ENCODE measurements around the gene MAFG. TPM values are rescaled to one million over a fixed set of nuclear protein-coding genes. Genes with fewer than 3 reads are reported as not detected.

The MAFG gene
- polyA plus RNA-seq, 1 donor (not counting 4 experiments of a cell fraction or from before 2014, with no cell fraction given) = 8.3 TPM

DNA sequence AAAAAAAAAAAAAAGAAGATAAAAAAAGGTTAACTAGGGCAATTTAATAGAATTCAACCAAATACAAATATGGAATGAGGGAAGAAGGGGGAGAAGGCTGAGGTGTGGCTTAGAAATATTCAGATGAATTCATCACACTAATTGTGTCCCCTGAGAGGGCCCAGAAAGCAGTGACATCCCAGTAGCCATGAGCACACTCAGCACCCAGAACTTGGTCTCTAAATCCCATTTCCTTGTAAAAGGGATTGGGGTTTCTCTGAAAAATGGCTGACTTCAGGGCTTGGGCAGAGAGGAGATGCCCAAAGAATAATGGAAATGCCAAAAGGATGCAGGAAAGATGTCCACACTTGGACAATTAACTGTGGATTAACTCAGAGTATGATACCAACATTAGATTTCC, 45.9 kb upstream of the MAFG start:
- H4K20me1 ChIP-seq (ENCODE audit: control insufficient read depth, extremely low read depth, insufficient read depth, low read length) = no peaks in the 10 kb centered on the region
- no peaks in the 10 kb centered on the region for H3K36me3 ChIP-seq (ENCODE audit: control insufficient read depth in 2 of 2, extremely low read depth in 1 of 2, insufficient read depth in 2 of 2, low read length in 2 of 2)
- H3K27ac ChIP-seq (ENCODE audit: control insufficient read depth, insufficient read depth, low read length) = no peak overlapping the region
- H3K79me2 ChIP-seq (ENCODE audit: control insufficient read depth, insufficient read depth, low read length) = no peaks in the 10 kb centered on the region
- peaks cover 4% of the 10 kb centered on the region for H3K4me1 ChIP-seq (ENCODE audit: control insufficient read depth, extremely low read depth, insufficient read depth, low read length)
- no peak overlapping the region for H3K4me2 ChIP-seq (ENCODE audit: control insufficient read depth, extremely low read depth, insufficient read depth, low read depth, low read length)
- FAIRE-seq = no peak
- no peaks in the 10 kb centered on the region for H3K9me1 ChIP-seq (ENCODE audit: control insufficient read depth, extremely low read depth, insufficient read depth, low read length)
- no peak overlapping the region for H3K9ac ChIP-seq (ENCODE audit: control insufficient read depth, extremely low read depth, insufficient read depth, low read length)
- no peak for DNase-seq (ENCODE audit: low read depth, low spot score)
- no peak for TF ChIP-seq EZH2 (IDR thresholded peaks at IDR 0.05; ENCODE audit: low read length)
- TF ChIP-seq, protein P1, sequence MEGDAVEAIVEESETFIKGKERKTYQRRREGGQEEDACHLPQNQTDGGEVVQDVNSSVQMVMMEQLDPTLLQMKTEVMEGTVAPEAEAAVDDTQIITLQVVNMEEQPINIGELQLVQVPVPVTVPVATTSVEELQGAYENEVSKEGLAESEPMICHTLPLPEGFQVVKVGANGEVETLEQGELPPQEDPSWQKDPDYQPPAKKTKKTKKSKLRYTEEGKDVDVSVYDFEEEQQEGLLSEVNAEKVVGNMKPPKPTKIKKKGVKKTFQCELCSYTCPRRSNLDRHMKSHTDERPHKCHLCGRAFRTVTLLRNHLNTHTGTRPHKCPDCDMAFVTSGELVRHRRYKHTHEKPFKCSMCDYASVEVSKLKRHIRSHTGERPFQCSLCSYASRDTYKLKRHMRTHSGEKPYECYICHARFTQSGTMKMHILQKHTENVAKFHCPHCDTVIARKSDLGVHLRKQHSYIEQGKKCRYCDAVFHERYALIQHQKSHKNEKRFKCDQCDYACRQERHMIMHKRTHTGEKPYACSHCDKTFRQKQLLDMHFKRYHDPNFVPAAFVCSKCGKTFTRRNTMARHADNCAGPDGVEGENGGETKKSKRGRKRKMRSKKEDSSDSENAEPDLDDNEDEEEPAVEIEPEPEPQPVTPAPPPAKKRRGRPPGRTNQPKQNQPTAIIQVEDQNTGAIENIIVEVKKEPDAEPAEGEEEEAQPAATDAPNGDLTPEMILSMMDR (optimal IDR thresholded peaks at IDR 0.05 in 1 of 3, IDR thresholded peaks at IDR 0.05 in 1 of 3, conservative IDR thresholded peaks at IDR 0.05 in 1 of 3; ENCODE audit: extremely low read depth in 1 of 3, insufficient read depth in 2 of 3, low read length in 3 of 3) = no peak
- H3K4me3 ChIP-seq (ENCODE audit: control insufficient read depth in 2 of 3, extremely low read depth in 1 of 3, insufficient read depth in 2 of 3, low read depth in 1 of 3, low read length in 3 of 3) = no peak overlapping the region
- H3K9me3 ChIP-seq (ENCODE audit: control insufficient read depth, low read depth, low read length) = no peaks in the 10 kb centered on the region
- dilution Hi-C loops (cut with MboI; ENCODE audit: extremely low pct_ligation_motif_present, low sequenced_read_pairs) = no loop called here
- no peak overlapping the region for H2AFZ ChIP-seq (ENCODE audit: control insufficient read depth, low read length)
- H3K27me3 ChIP-seq (ENCODE audit: control insufficient read depth, extremely low read depth, insufficient read depth, low read length) = peaks cover 12% of the 10 kb centered on the region

DNA sequence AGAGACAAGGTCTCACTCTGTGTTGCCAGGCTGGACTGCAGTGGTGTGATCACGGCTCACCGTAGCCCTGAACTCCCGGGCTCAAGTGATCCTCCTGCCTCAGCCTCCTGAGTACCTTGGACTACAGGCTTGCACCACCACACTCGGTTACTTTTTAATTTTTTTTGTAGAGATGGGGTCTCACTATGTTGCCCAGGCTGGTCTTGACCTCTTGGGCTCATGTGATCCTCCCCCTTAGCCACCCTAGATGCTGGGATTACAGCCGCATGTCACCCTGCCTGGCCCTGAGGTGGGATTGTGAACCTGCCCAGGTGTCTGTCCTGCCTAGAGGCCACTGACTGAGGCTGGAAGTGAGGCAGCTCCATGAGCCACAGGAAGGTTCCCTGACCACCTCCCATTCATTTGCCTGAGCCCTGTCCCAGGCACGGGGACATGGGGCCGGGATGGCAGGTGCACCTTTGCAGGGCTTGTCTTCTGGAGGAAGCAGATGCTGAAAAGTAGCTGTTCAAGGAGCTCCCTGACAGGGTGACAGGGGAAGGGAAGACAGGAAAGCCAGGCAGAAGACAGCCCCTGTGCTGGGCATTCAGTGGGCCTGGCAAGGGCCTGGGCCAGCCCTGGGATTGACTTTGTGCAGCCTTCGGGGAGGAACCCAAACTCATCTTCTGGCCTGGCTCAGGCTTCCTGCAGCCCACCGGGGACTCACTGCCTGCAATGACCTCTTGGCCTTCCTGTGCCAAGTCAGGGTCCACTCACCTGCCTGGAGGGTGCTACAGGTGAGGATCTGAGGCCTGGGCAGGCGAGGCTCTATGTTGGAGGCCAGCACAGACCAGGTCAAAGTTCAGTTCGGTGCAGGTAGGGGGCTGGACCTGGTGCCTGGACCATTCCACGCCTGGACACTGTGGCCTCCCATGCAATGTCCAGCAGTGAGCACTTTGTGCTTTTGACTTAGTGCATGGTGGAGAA, 41.6 kb upstream of the MAFG start:
- Histone ChIP-seq H3K4me3 (ENCODE audit: control insufficient read depth in 2 of 3, extremely low read depth in 1 of 3, insufficient read depth in 2 of 3, low read depth in 1 of 3, low read length in 3 of 3) (no peak overlapping the region), H3K27ac (ENCODE audit: control insufficient read depth, insufficient read depth, low read length) (no peak overlapping the region), H3K27me3 (ENCODE audit: control insufficient read depth, extremely low read depth, insufficient read depth, low read length) (peaks cover 40% of the 10 kb centered on the region), H3K4me2 (ENCODE audit: control insufficient read depth, extremely low read depth, insufficient read depth, low read depth, low read length) (no peak overlapping the region), H3K36me3 (ENCODE audit: control insufficient read depth in 2 of 2, extremely low read depth in 1 of 2, insufficient read depth in 2 of 2, low read length in 2 of 2) (no peaks in the 10 kb centered on the region), H2AFZ (ENCODE audit: control insufficient read depth, low read length) (no peak overlapping the region), H3K79me2 (ENCODE audit: control insufficient read depth, insufficient read depth, low read length) (no peaks in the 10 kb centered on the region), H3K9me1 (ENCODE audit: control insufficient read depth, extremely low read depth, insufficient read depth, low read length) (no peaks in the 10 kb centered on the region), H3K9me3 (ENCODE audit: control insufficient read depth, low read depth, low read length) (no peaks in the 10 kb centered on the region), H3K9ac (ENCODE audit: control insufficient read depth, extremely low read depth, insufficient read depth, low read length) (no peak overlapping the region), H4K20me1 (ENCODE audit: control insufficient read depth, extremely low read depth, insufficient read depth, low read length) (no peaks in the 10 kb centered on the region), H3K4me1 (ENCODE audit: control insufficient read depth, extremely low read depth, insufficient read depth, low read length) (peaks cover 2% of the 10 kb centered on the region)
- TF ChIP-seq, protein P1 (optimal IDR thresholded peaks at IDR 0.05 in 1 of 3, IDR thresholded peaks at IDR 0.05 in 1 of 3, conservative IDR thresholded peaks at IDR 0.05 in 1 of 3; ENCODE audit: extremely low read depth in 1 of 3, insufficient read depth in 2 of 3, low read length in 3 of 3) = no peak
- TF ChIP-seq EZH2 (IDR thresholded peaks at IDR 0.05; ENCODE audit: low read length) = no peak
- FAIRE-seq (no peak), DNase-seq (ENCODE audit: low read depth, low spot score) (no peak)
- dilution Hi-C loops (cut with MboI; ENCODE audit: extremely low pct_ligation_motif_present, low sequenced_read_pairs) = no loop called here
